K562 (cell line): Measurements from ENCODE around the gene CRLF2. TPM values are rescaled to one million over a fixed set of nuclear protein-coding genes. Genes with fewer than 3 reads are reported as not detected.

Experiments
- ATAC-seq: fragments of 200-7000 bp; cut with Tn5 transposase; 3 replicates; pipeline ENCODE4 v1.9.1; 2020; ENCODE audit warnings: moderate library complexity
- BruUV-seq: library from RNA; stranded (reverse); fragments of 400-500 nt; replicated peaks from 2 replicates; lab custom pipeline; 2021; lab: Mats Ljungman, UMichigan
- CTCF ChIA-PET: fragments of 300-600 bp; formaldehyde crosslinking; extraction: SDS; loops from one replicate; lab custom pipeline; 2021; ENCODE audit warnings: low intra/inter-chr PET ratio; lab: Yijun Ruan, JAX
- POLR2A ChIA-PET: fragments of 300-600, 350-650 bp; sonication (Branson Sonifier 250); formaldehyde crosslinking; extraction: SDS; loops from one replicate; lab custom pipeline; 2021; ENCODE audit warnings: antibody characterized with exemption, inconsistent platforms; lab: Yijun Ruan, JAX
- DNase-seq, 4 experiments: peaks; one replicate each; pipeline versions ENCODE4 v3.0.0 to v3.0.0-alpha.2; 2011 to 2018; ENCODE audit warnings: low spot score in 3 of 4, mixed read lengths in 3 of 4; ENCODE audit errors: extremely low read depth in 1 of 4
- FAIRE-seq: peaks from 2 replicates; lab custom pipeline; 2011; peaks lifted over from hg19 to GRCh38; lab: Jason Lieb, UNC
- H2AFZ ChIP-seq: 2 replicates; pipeline ENCODE4 v1.6.0; 2011; ENCODE audit warnings: low read depth, low read length, control low read depth, inconsistent platforms
- H3K27ac ChIP-seq: fragments of 200-600 bp; 3 replicates; pipeline ENCODE4 v1.8.0; 2011; ENCODE audit warnings: low read depth, mild to moderate bottlenecking, control low read depth, inconsistent platforms, low read length, moderate library complexity, mixed read lengths; ENCODE audit errors: extremely low read depth
- H3K27me3 ChIP-seq, 2 experiments: fragments of 300-600 bp in 1 of 2; 2 replicates in 1 of 2; 3 replicates in 1 of 2; pipeline versions ENCODE4 v1.6.0 to v1.8.0; 2011; ENCODE audit warnings: inconsistent platforms in 2 of 2, low read length in 2 of 2, mild to moderate bottlenecking in 1 of 2, mixed read lengths in 1 of 2, moderate library complexity in 1 of 2; ENCODE audit not compliant: control insufficient read depth in 2 of 2, insufficient read depth in 2 of 2
- H3K36me3 ChIP-seq: fragments of 300-600 bp; 3 replicates; pipeline ENCODE4 v1.8.0; 2011; ENCODE audit warnings: mild to moderate bottlenecking, low read length, inconsistent platforms; ENCODE audit not compliant: control insufficient read depth, insufficient read depth
- H3K4me1 ChIP-seq, 2 experiments: fragments of 200-600 bp in 1 of 2; replicated peaks in 1 of 2; 2 replicates in 1 of 2; 3 replicates in 1 of 2; pipeline versions ENCODE4 v1.5.1 to v1.8.0; 2011; ENCODE audit warnings: inconsistent platforms in 2 of 2, low read length in 2 of 2, mild to moderate bottlenecking in 1 of 2, mixed read lengths in 1 of 2, moderate library complexity in 1 of 2; ENCODE audit not compliant: control insufficient read depth in 2 of 2, insufficient read depth in 2 of 2
- H3K4me2 ChIP-seq: 2 replicates; pipeline ENCODE4 v1.6.1; 2011; ENCODE audit warnings: low read length, control low read depth, inconsistent platforms, mixed read lengths; ENCODE audit not compliant: insufficient read depth
- H3K4me3 ChIP-seq: fragments of 200-600 bp; sonication (generic), shearing (Covaris generic); 2 replicates; pipeline ENCODE4 v1.5.1; 2016; ENCODE audit warnings: control low read depth, inconsistent platforms
- H3K79me2 ChIP-seq: fragments of 200-600 bp; 3 replicates; pipeline ENCODE4 v1.8.0; 2011; ENCODE audit warnings: low read length, inconsistent platforms; ENCODE audit not compliant: control insufficient read depth, insufficient read depth
- H3K9ac ChIP-seq, 2 experiments: 2 replicates each; pipeline versions ENCODE4 v1.6.0 to v1.6.1; 2011; ENCODE audit warnings: low read depth in 2 of 2, low read length in 2 of 2, control low read depth in 1 of 2, inconsistent platforms in 1 of 2, mild to moderate bottlenecking in 1 of 2, mixed read lengths in 1 of 2; ENCODE audit not compliant: insufficient read depth in 1 of 2
- H3K9me1 ChIP-seq: one replicate; pipeline ENCODE4 v1.6.0; 2011; ENCODE audit warnings: inconsistent platforms, mild to moderate bottlenecking, low read length, moderate library complexity; ENCODE audit not compliant: control insufficient read depth, insufficient read depth
- H3K9me3 ChIP-seq: replicated peaks from 2 replicates; pipeline ENCODE4 v1.5.1; 2011; ENCODE audit warnings: low read depth, low read length, inconsistent platforms; ENCODE audit not compliant: control insufficient read depth, insufficient read depth
- H4K20me1 ChIP-seq: replicated peaks from 2 replicates; pipeline ENCODE4 v1.6.1; 2011; ENCODE audit warnings: low read length, inconsistent platforms, mixed read lengths; ENCODE audit not compliant: control insufficient read depth, insufficient read depth
- E2F3 ChIP-seq: fragments of 250-450 bp; sonication (Bioruptor Pico); IDR thresholded peaks from 2 replicates; pipeline ENCODE4 v1.4.0; 2020; ENCODE audit warnings: mild to moderate bottlenecking
- GABPB2 ChIP-seq: fragments of 250-450 bp; sonication (Bioruptor Pico); conservative IDR thresholded peaks from 2 replicates; pipeline ENCODE4 v1.5.1; 2021; ENCODE audit warnings: mild to moderate bottlenecking
- KLF6 ChIP-seq: fragments of 250-450 bp; sonication (Bioruptor Pico); IDR thresholded peaks from 2 replicates; pipeline ENCODE4 v1.4.0; 2020; ENCODE audit warnings: mild to moderate bottlenecking, moderate library complexity, borderline replicate concordance
- NRF1 ChIP-seq, 2 experiments: fragments of 450-650 bp; IDR thresholded peaks in 1 of 2; conservative IDR thresholded peaks in 1 of 2; 2 replicates each; pipeline ENCODE4 v1.6.1; 2014; ENCODE audit warnings: mild to moderate bottlenecking in 2 of 2
- WGBS: fragments of 100-300 bp; shearing (Covaris generic); methylation state at CpG from one replicate; pipeline ENCODE4 v1.1.6; 2016; ENCODE audit warnings: low coverage, mixed read lengths; ENCODE audit not compliant: insufficient coverage; ENCODE audit errors: missing lambda C conversion rate; 5-methylcytosine and 5-hydroxymethylcytosine counted together
- in situ Hi-C: fragments of 300-500 bp; cut with MboI; formaldehyde crosslinking; loops from 4 replicates; pipeline ENCODE4 v1.15.0; 2018; ENCODE audit warnings: inconsistent platforms, mixed read lengths
- intact Hi-C: fragments of 100-400 bp; cut with micrococcal nuclease; formaldehyde crosslinking; loops from 2 replicates; pipeline ENCODE4 v1.14.2; 2022
- polyA plus RNA-seq, 8 experiments: library from polyadenylated mRNA; depleted of rRNA in 4 of 8; stranded (reverse) in 5 of 8; unstranded in 3 of 8; fragments of >200 nt; fragmentation: Nextera tagmentation in 2 of 8; fragmentation: Illumina TruSeq in 1 of 8; extraction: Ambion mirVana in 2 of 8; extraction: Trizol in 1 of 8; gene quantifications; 2 replicates each; pipeline versions ENCODE4 v1.2.1 to v1.2.3, GENCODE V29; 2011 to 2014; ENCODE audit warnings: inconsistent platforms in 1 of 8, missing spikeins in 1 of 8
- total RNA-seq, 7 experiments: library from RNA; depleted of rRNA in 6 of 7; stranded (reverse); fragments of >200 nt in 6 of 7; fragmentation: Illumina TruSeq in 2 of 7; extraction: Trizol in 2 of 7; gene quantifications; 2 replicates each; pipeline versions ENCODE4 v1.2.1 to v1.2.3, GENCODE V29; 2011 to 2021; ENCODE audit warnings: low replicate concordance in 1 of 7
- TF ChIP-seq, protein P1 (sequence below), 2 experiments: fragments of 450-650 bp in 1 of 2; sonication (generic) in 1 of 2; formaldehyde crosslinking in 1 of 2; IDR thresholded peaks in 1 of 2; conservative IDR thresholded peaks in 1 of 2; 2 replicates each; pipeline versions ENCODE4 v1.6.1 to v1.8.1; 2016 to 2023; ENCODE audit warnings: mild to moderate bottlenecking in 2 of 2, moderate library complexity in 2 of 2, inconsistent platforms in 1 of 2, missing genetic modification reagents in 1 of 2
- TF ChIP-seq, protein P2 (sequence below): fragments of 450-650 bp; formaldehyde crosslinking; IDR thresholded peaks from 2 replicates; pipeline ENCODE4 v1.4.0; 2020; ENCODE audit warnings: mild to moderate bottlenecking
- TF ChIP-seq, protein P3 (sequence below): fragments of 450-650 bp; formaldehyde crosslinking; IDR thresholded peaks from 2 replicates; pipeline ENCODE4 v1.4.0; 2022; ENCODE audit warnings: missing genetic modification characterization

Gene CRLF2
- total and polyA plus RNA-seq, 9 of the 15 experiments (the other 6 are each of a cell fraction or from before 2014, with no cell fraction given), result not detected

DNA sequence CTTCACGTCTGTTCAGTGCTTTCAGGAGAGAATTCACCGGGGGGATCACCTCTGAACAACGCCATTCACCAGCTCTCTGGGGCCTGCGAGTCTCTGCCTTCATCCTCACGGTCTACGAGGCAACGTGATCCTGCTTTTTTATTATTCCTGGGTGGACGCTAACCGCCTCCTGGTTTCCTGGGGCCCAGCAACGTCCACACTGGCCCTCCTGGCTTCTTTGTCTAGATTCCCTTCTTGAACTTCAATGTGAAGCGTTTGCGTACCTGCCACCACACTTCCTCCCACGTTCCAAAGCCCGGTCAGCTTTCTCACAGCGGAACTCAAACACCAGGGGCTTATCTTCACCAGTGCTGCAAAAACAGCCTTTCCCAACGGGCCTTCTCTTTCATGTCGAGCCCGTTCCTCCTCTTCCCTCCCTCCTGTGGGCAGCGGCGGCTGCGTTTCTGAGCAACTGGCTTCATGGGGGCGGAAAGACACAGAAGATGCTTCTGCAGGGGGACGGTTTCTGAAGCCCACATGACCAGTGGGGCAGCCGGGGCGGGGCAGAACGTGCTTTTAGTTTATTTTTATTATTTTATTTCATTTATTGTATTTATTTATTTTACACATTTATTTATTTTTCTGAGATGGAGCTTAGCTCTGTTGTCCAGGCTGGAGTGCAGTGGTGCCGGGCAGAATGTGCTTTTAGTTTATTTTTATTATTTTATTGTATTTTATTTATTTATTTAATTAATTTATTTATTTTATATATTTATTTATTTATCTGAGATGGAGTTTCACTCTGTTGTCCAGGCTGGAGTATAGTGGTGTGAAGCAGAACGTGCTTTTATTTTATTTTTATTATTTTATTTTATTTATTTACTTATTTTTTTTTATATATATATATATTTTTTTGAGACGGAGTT is 64.6 kb downstream of the CRLF2 start:
- intact Hi-C loops, result no loop called here
- ATAC-seq, result no peak
- no peak overlapping the region for H3K9ac ChIP-seq
- TF ChIP-seq KLF6 (no peak), E2F3 (CRISPR knock-in tag) (no peak), NRF1 (conservative IDR thresholded peaks at IDR 0.05 in 1 of 2, IDR thresholded peaks at IDR 0.05 in 1 of 2) (no peak), GABPB2 (CRISPR knock-in tag) (no peak)
- TF ChIP-seq, protein P1, sequence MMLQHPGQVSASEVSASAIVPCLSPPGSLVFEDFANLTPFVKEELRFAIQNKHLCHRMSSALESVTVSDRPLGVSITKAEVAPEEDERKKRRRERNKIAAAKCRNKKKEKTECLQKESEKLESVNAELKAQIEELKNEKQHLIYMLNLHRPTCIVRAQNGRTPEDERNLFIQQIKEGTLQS (IDR thresholded peaks at IDR 0.05), result no peak
- TF ChIP-seq, protein P1 (CRISPR knock-in tag; conservative IDR thresholded peaks at IDR 0.05), result no peak
- TF ChIP-seq, protein P2, sequence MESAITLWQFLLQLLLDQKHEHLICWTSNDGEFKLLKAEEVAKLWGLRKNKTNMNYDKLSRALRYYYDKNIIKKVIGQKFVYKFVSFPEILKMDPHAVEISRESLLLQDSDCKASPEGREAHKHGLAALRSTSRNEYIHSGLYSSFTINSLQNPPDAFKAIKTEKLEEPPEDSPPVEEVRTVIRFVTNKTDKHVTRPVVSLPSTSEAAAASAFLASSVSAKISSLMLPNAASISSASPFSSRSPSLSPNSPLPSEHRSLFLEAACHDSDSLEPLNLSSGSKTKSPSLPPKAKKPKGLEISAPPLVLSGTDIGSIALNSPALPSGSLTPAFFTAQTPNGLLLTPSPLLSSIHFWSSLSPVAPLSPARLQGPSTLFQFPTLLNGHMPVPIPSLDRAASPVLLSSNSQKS, result no peak
- TF ChIP-seq, protein P3, sequence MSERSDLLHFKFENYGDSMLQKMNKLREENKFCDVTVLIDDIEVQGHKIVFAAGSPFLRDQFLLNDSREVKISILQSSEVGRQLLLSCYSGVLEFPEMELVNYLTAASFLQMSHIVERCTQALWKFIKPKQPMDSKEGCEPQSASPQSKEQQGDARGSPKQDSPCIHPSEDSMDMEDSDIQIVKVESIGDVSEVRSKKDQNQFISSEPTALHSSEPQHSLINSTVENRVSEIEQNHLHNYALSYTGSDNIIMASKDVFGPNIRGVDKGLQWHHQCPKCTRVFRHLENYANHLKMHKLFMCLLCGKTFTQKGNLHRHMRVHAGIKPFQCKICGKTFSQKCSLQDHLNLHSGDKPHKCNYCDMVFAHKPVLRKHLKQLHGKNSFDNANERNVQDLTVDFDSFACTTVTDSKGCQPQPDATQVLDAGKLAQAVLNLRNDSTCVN (CRISPR knock-in tag), result no peak
- DNase-seq, result no peak
- no peak for FAIRE-seq
- H3K27me3 ChIP-seq, result no peaks in the 10 kb centered on the region
- no peaks in the 10 kb centered on the region for H3K79me2 ChIP-seq
- no peaks in the 10 kb centered on the region for H3K9me3 ChIP-seq
- no peak overlapping the region for H3K4me2 ChIP-seq
- ChIA-PET POLR2A (no interaction called here), CTCF (no interaction called here)
- in situ Hi-C loops, result no loop called here
- no TSS peak for BruUV-seq
- no peak overlapping the region for H3K27ac ChIP-seq
- no peaks in the 10 kb centered on the region for H3K4me1 ChIP-seq
- no peak overlapping the region for H2AFZ ChIP-seq
- no peaks in the 10 kb centered on the region for H3K36me3 ChIP-seq
- 2% methylated on average over 17 of the region's 29 CpGs for WGBS
- no peak overlapping the region for H3K4me3 ChIP-seq
- no peaks in the 10 kb centered on the region for H3K9me1 ChIP-seq
- no peaks in the 10 kb centered on the region for H4K20me1 ChIP-seq
